IPS-15b (cell line): ENCODE data around the gene RASAL3.
A peak's percentile ranks its signal among the peaks of the same experiment; 100 is the strongest.

ENCODE experiments used
- H3K27me3 ChIP-seq: one replicate; pipeline ENCODE4 v1.6.1; 2013; ENCODE audit warnings: low read length; ENCODE audit not compliant: control insufficient read depth, insufficient read depth
- H3K36me3 ChIP-seq: one replicate; pipeline ENCODE4 v1.6.1; 2013; ENCODE audit warnings: low read length; ENCODE audit not compliant: control insufficient read depth, insufficient read depth
- H3K4me1 ChIP-seq: one replicate; pipeline ENCODE4 v1.6.1; 2013; ENCODE audit warnings: mild to moderate bottlenecking, low read length; ENCODE audit not compliant: control insufficient read depth, insufficient read depth
- H3K4me3 ChIP-seq: one replicate; pipeline ENCODE4 v1.5.1; 2013; ENCODE audit warnings: low read depth, low read length
- H3K9ac ChIP-seq: one replicate; pipeline ENCODE4 v1.6.1; 2013; ENCODE audit warnings: low read depth, mild to moderate bottlenecking, low read length
- H3K9me3 ChIP-seq: one replicate; pipeline ENCODE4 v1.6.1; 2013; ENCODE audit warnings: mild to moderate bottlenecking, low read length; ENCODE audit not compliant: control insufficient read depth, insufficient read depth

Gene RASAL3

GRCh38 chr19:15453091-15453578, 11.2 kb downstream of the RASAL3 start:
- Histone ChIP-seq H3K4me1 (peaks cover 8% of the 10 kb centered on the region), H3K4me3 (peak overlapping the region; percentile 65), H3K9me3 (no peaks in the 10 kb centered on the region), H3K36me3 (no peaks in the 10 kb centered on the region), H3K27me3 (peaks cover 44% of the 10 kb centered on the region), H3K9ac (no peak overlapping the region)

GRCh38 chr19:15452111-15453047, 12.0 kb downstream of the RASAL3 start:
- Histone ChIP-seq H3K4me3 (peak overlapping the region; percentile 65), H3K27me3 (peaks cover 37% of the 10 kb centered on the region), H3K9ac (no peak overlapping the region), H3K9me3 (no peaks in the 10 kb centered on the region), H3K36me3 (no peaks in the 10 kb centered on the region), H3K4me1 (peaks cover 6% of the 10 kb centered on the region)

- Histone ChIP-seq H3K27me3 (peaks cover 23% of the 10 kb centered on the region), H3K36me3 (no peaks in the 10 kb centered on the region), H3K4me3 (peak overlapping the region; percentile 60), H3K9ac (no peak overlapping the region), H3K9me3 (no peaks in the 10 kb centered on the region), H3K4me1 (peaks cover 6% of the 10 kb centered on the region)
Measured at GRCh38 chr19:15450528-15450890, 13.8 kb downstream of the RASAL3 start.

- Histone ChIP-seq H3K9me3 (no peaks in the 10 kb centered on the region), H3K9ac (no peak within 1 kb of the TSS), H3K4me1 (peaks cover 6% of the 10 kb centered on the region), H3K27me3 (peaks cover 17% of the 10 kb centered on the region), H3K36me3 (no peaks in the 10 kb centered on the region), H3K4me3 (peak within 1 kb of the TSS; percentile 60)
Measured at GRCh38 chr19:15449620-15450527, 14.5 kb downstream of the RASAL3 start, which contains the start of gene WIZ. WIZ (minus strand) TSS chr19:15449956; CDS start chr19:15448307, 1,649 bp downstream.

GRCh38 chr19:15448778-15449619, 15.3 kb downstream of the RASAL3 start:
- Histone ChIP-seq H3K27me3 (peaks cover 8% of the 10 kb centered on the region), H3K9me3 (no peaks in the 10 kb centered on the region), H3K36me3 (no peaks in the 10 kb centered on the region), H3K9ac (no peak overlapping the region), H3K4me1 (peaks cover 6% of the 10 kb centered on the region), H3K4me3 (peak overlapping the region; percentile 58)

GRCh38 chr19:15448044-15448777, 16.1 kb downstream of the RASAL3 start:
- Histone ChIP-seq H3K9ac (no peak overlapping the region), H3K36me3 (no peaks in the 10 kb centered on the region), H3K9me3 (no peaks in the 10 kb centered on the region), H3K4me1 (peaks cover 4% of the 10 kb centered on the region), H3K27me3 (peaks cover under 1% of the 10 kb centered on the region), H3K4me3 (peak overlapping the region; percentile 58)

GRCh38 chr19:15447057-15447456, 17.3 kb downstream of the RASAL3 start:
- H3K9me3 ChIP-seq = no peaks in the 10 kb centered on the region
- no peak overlapping the region for H3K9ac ChIP-seq
- H3K4me3 ChIP-seq = no peak overlapping the region
- H3K36me3 ChIP-seq = no peaks in the 10 kb centered on the region
- H3K4me1 ChIP-seq = peaks cover 4% of the 10 kb centered on the region
- no peaks in the 10 kb centered on the region for H3K27me3 ChIP-seq

GRCh38 chr19:15445807-15446376, 18.5 kb downstream of the RASAL3 start:
- Histone ChIP-seq H3K36me3 (no peaks in the 10 kb centered on the region), H3K4me3 (no peak overlapping the region), H3K9ac (no peak overlapping the region), H3K4me1 (peaks cover 4% of the 10 kb centered on the region), H3K9me3 (no peaks in the 10 kb centered on the region), H3K27me3 (no peaks in the 10 kb centered on the region)

GRCh38 chr19:15445227-15445605, 19.1 kb downstream of the RASAL3 start:
- Histone ChIP-seq H3K4me3 (no peak overlapping the region), H3K4me1 (peaks cover 4% of the 10 kb centered on the region), H3K27me3 (no peaks in the 10 kb centered on the region), H3K36me3 (no peaks in the 10 kb centered on the region), H3K9ac (no peak overlapping the region), H3K9me3 (no peaks in the 10 kb centered on the region)

- Histone ChIP-seq H3K9ac (no peak overlapping the region), H3K36me3 (no peaks in the 10 kb centered on the region), H3K27me3 (no peaks in the 10 kb centered on the region), H3K4me1 (peaks cover 4% of the 10 kb centered on the region), H3K9me3 (no peaks in the 10 kb centered on the region), H3K4me3 (no peak overlapping the region)
Measured at GRCh38 chr19:15444505-15445226, 19.7 kb downstream of the RASAL3 start.
